H1 (cell line): Measurements from ENCODE around the gene MEF2B. TPM values are rescaled to one million over a fixed set of nuclear protein-coding genes. Genes with fewer than 3 reads are reported as not detected.
"Not testable (repeated sequence)": the region's sequence is repeated elsewhere in the genome, so short reads cannot be mapped to it uniquely, and the experiment has no call there.

ENCODE experiments used
- CTCF ChIA-PET: fragments of 300-600 bp; sonication (Branson Sonifier 250); formaldehyde crosslinking; loops from one replicate; lab custom pipeline; 2021; ENCODE audit not compliant: partially characterized antibody; lab: Charles Lee
- POLR2A ChIA-PET: fragments of 300-600 bp; sonication (Branson Sonifier 250); formaldehyde crosslinking; loops from one replicate; lab custom pipeline; 2021; ENCODE audit warnings: inconsistent platforms; ENCODE audit not compliant: partially characterized antibody; lab: Charles Lee
- DNase-seq, 2 experiments: peaks; one replicate each; pipeline versions ENCODE4 v3.0.0 to v3.0.0-alpha.2; 2010 to 2022; ENCODE audit warnings: low spot score in 2 of 2, low read depth in 1 of 2, mixed read lengths in 1 of 2
- FAIRE-seq: peaks from 2 replicates; lab custom pipeline; 2011; peaks lifted over from hg19 to GRCh38; lab: Jason Lieb, UNC
- H2AFZ ChIP-seq: 2 replicates; pipeline ENCODE4 v1.8.1; 2012; ENCODE audit warnings: low read length, inconsistent platforms
- H2AK5ac ChIP-seq: 2 replicates; pipeline ENCODE4 v1.6.1; 2013; ENCODE audit warnings: low read depth, low read length
- H2BK120ac ChIP-seq: replicated peaks from 2 replicates; pipeline ENCODE3; 2013; ENCODE audit warnings: low read depth, low read length, inconsistent platforms
- H2BK12ac ChIP-seq: 2 replicates; pipeline ENCODE4 v1.6.1; 2013; ENCODE audit warnings: low read depth, low read length
- H2BK15ac ChIP-seq: 2 replicates; pipeline ENCODE4 v1.6.1; 2013; ENCODE audit warnings: low read length
- H2BK20ac ChIP-seq: 2 replicates; pipeline ENCODE4 v1.6.1; 2013; ENCODE audit warnings: low read length
- H2BK5ac ChIP-seq: 2 replicates; pipeline ENCODE4 v1.6.1; 2013; ENCODE audit warnings: low read depth, low read length
- H3K14ac ChIP-seq: 2 replicates; pipeline ENCODE4 v1.6.1; 2013; ENCODE audit warnings: inconsistent platforms; ENCODE audit not compliant: insufficient read length
- H3K18ac ChIP-seq: 2 replicates; pipeline ENCODE4 v1.6.1; 2013; ENCODE audit warnings: low read length; ENCODE audit errors: extremely low read depth
- H3K23ac ChIP-seq: 2 replicates; pipeline ENCODE4 v1.6.1; 2013; ENCODE audit warnings: inconsistent platforms; ENCODE audit not compliant: insufficient read length
- H3K23me2 ChIP-seq: 2 replicates; pipeline ENCODE4 v1.6.1; 2013; ENCODE audit warnings: low read depth, low read length
- H3K27ac ChIP-seq: 2 replicates; pipeline ENCODE4 v1.6.1; 2011; ENCODE audit warnings: low read depth, low read length, inconsistent platforms
- H3K27me3 ChIP-seq, 4 experiments: replicated peaks in 1 of 4; 1 replicate in 1 of 4; 2 replicates in 3 of 4; pipeline versions ENCODE4 v1.6.1 to v1.8.1; 2011 to 2013; ENCODE audit warnings: low read length in 3 of 4, mild to moderate bottlenecking in 3 of 4, inconsistent platforms in 2 of 4, mixed read lengths in 2 of 4, moderate library complexity in 1 of 4; ENCODE audit not compliant: control insufficient read depth in 3 of 4, insufficient read depth in 3 of 4; ENCODE audit errors: extremely low read depth in 1 of 4
- H3K36me3 ChIP-seq, 4 experiments: 2 replicates each; pipeline versions ENCODE4 v1.6.1 to v1.8.1; 2011 to 2013; ENCODE audit warnings: mild to moderate bottlenecking in 4 of 4, low read length in 3 of 4, moderate library complexity in 2 of 4, control low read depth in 1 of 4, inconsistent platforms in 1 of 4; ENCODE audit not compliant: insufficient read depth in 4 of 4, control insufficient read depth in 2 of 4
- H3K4ac ChIP-seq: replicated peaks from 2 replicates; pipeline ENCODE3; 2013; ENCODE audit warnings: low read length, low read depth, mixed read lengths, inconsistent platforms; ENCODE audit not compliant: insufficient read length
- H3K4me1 ChIP-seq, 4 experiments: replicated peaks in 1 of 4; 1 replicate in 1 of 4; 2 replicates in 3 of 4; pipeline versions ENCODE4 v1.6.1 to v1.8.1; 2011 to 2013; ENCODE audit warnings: low read length in 3 of 4, inconsistent platforms in 2 of 4, mixed read lengths in 1 of 4; ENCODE audit not compliant: insufficient read depth in 4 of 4, control insufficient read depth in 3 of 4
- H3K4me2 ChIP-seq, 2 experiments: 2 replicates each; pipeline versions ENCODE4 v1.6.1 to v1.8.1; 2011 to 2013; ENCODE audit warnings: low read depth in 2 of 2, low read length in 2 of 2, control low read depth in 1 of 2, inconsistent platforms in 1 of 2, mild to moderate bottlenecking in 1 of 2; ENCODE audit not compliant: insufficient read depth in 1 of 2
- H3K4me3 ChIP-seq, 4 experiments: fragments of 200-600, 300-600 bp in 1 of 4; sonication (generic), shearing (Covaris generic), sonication (Bioruptor Twin) in 1 of 4; 2 replicates each; pipeline versions ENCODE4 v1.5.1 to v1.8.1; 2011 to 2016; ENCODE audit warnings: low read length in 4 of 4, low read depth in 3 of 4, control low read depth in 2 of 4, inconsistent platforms in 2 of 4, mild to moderate bottlenecking in 2 of 4, mixed read lengths in 1 of 4, moderate library complexity in 1 of 4; ENCODE audit not compliant: insufficient read depth in 2 of 4; ENCODE audit errors: extremely low read depth in 1 of 4
- H3K56ac ChIP-seq: replicated peaks from 2 replicates; pipeline ENCODE3; 2013; ENCODE audit warnings: low read depth, mild to moderate bottlenecking, mixed read lengths, low read length, inconsistent platforms; ENCODE audit not compliant: insufficient read length
- H3K79me1 ChIP-seq: 2 replicates; pipeline ENCODE4 v1.6.1; 2013; ENCODE audit warnings: low read depth, low read length, control low read depth
- H3K79me2 ChIP-seq, 2 experiments: 2 replicates each; pipeline versions ENCODE4 v1.6.1 to v1.8.1; 2012 to 2013; ENCODE audit warnings: low read length in 2 of 2, mild to moderate bottlenecking in 2 of 2, inconsistent platforms in 1 of 2; ENCODE audit not compliant: insufficient read depth in 2 of 2, control insufficient read depth in 1 of 2
- H3K9ac ChIP-seq, 4 experiments: replicated peaks in 1 of 4; 1 replicate in 1 of 4; 2 replicates in 3 of 4; pipeline versions ENCODE4 v1.6.1 to v1.8.1; 2011 to 2013; ENCODE audit warnings: low read depth in 3 of 4, low read length in 3 of 4, control low read depth in 2 of 4, mild to moderate bottlenecking in 2 of 4, moderate library complexity in 2 of 4, inconsistent platforms in 1 of 4; ENCODE audit errors: extremely low read depth in 1 of 4
- H3K9me3 ChIP-seq, 2 experiments: 2 replicates each; pipeline versions ENCODE4 v1.6.1 to v1.8.1; 2012 to 2013; ENCODE audit warnings: mild to moderate bottlenecking in 2 of 2, moderate library complexity in 2 of 2, control low read depth in 1 of 2, inconsistent platforms in 1 of 2, low read depth in 1 of 2, low read length in 1 of 2, mixed read lengths in 1 of 2; ENCODE audit not compliant: insufficient read depth in 2 of 2
- H4K20me1 ChIP-seq, 2 experiments: replicated peaks in 1 of 2; 2 replicates each; pipeline versions ENCODE3 to v1.8.1; 2011 to 2013; ENCODE audit warnings: inconsistent platforms in 2 of 2, low read length in 2 of 2, mild to moderate bottlenecking in 1 of 2; ENCODE audit not compliant: insufficient read depth in 2 of 2, control insufficient read depth in 1 of 2
- H4K5ac ChIP-seq: 2 replicates; pipeline ENCODE4 v1.6.1; 2013; ENCODE audit warnings: low read length, low read depth, mixed read lengths, inconsistent platforms; ENCODE audit not compliant: insufficient read length
- H4K8ac ChIP-seq: 2 replicates; pipeline ENCODE4 v1.8.0; 2013; ENCODE audit warnings: mild to moderate bottlenecking, moderate library complexity, low read length, inconsistent platforms; ENCODE audit not compliant: insufficient read depth; ENCODE audit errors: extremely low read depth
- H4K91ac ChIP-seq: replicated peaks from 2 replicates; pipeline ENCODE3; 2013; ENCODE audit warnings: low read length, mixed read lengths, inconsistent platforms; ENCODE audit not compliant: insufficient read length
- BACH1 ChIP-seq: IDR thresholded peaks from 2 replicates; pipeline ENCODE4 v1.6.1; 2012; ENCODE audit warnings: low read length, improper control_type of control experiment
- CEBPB ChIP-seq: IDR thresholded peaks from 2 replicates; pipeline ENCODE4 v1.6.1; 2012; ENCODE audit warnings: low read depth, low read length
- HDAC6 ChIP-seq: IDR thresholded peaks from one replicate; pipeline ENCODE4 v1.7.1; 2012; ENCODE audit warnings: low read depth, mild to moderate bottlenecking, inconsistent platforms, low read length, moderate library complexity
- JUN ChIP-seq: IDR thresholded peaks from 2 replicates; pipeline ENCODE4 v1.6.1; 2011; ENCODE audit warnings: low read depth, mild to moderate bottlenecking, improper control_type of control experiment, low read length
- RFX5 ChIP-seq: IDR thresholded peaks from 2 replicates; pipeline ENCODE4 v1.6.1; 2011; ENCODE audit warnings: low read depth, low read length, improper control_type of control experiment, borderline replicate concordance
- SP4 ChIP-seq: IDR thresholded peaks from 2 replicates; pipeline ENCODE4 v1.6.1; 2012; ENCODE audit warnings: low read length, inconsistent platforms
- TBP ChIP-seq: IDR thresholded peaks from 2 replicates; pipeline ENCODE4 v1.6.1; 2011; ENCODE audit warnings: low read depth, low read length, improper control_type of control experiment
- WGBS, 2 experiments: shearing (Covaris generic) in 1 of 2; methylation state at CpG; one replicate each; pipeline versions ENCODE4 v1.1.6 to v1.1.7; 2013 to 2015; ENCODE audit warnings: low lambda C conversion rate in 2 of 2, mixed read lengths in 2 of 2, inconsistent platforms in 1 of 2, low coverage in 1 of 2, missing lambda C conversion rate in 1 of 2; ENCODE audit not compliant: insufficient replicate concordance in 2 of 2, insufficient coverage in 1 of 2, insufficient read length in 1 of 2; ENCODE audit errors: extremely low coverage in 1 of 2, missing lambda C conversion rate in 1 of 2; 5-methylcytosine and 5-hydroxymethylcytosine counted together
- polyA plus RNA-seq, 7 experiments: library from polyadenylated mRNA; depleted of rRNA in 3 of 7; stranded (reverse) in 5 of 7; unstranded in 2 of 7; fragments of >200 nt in 5 of 7; fragments of 200-250 nt in 2 of 7; gene quantifications; 1 replicate in 5 of 7; 2 replicates in 1 of 7; 4 replicates in 1 of 7; pipeline versions ENCODE4 v1.2.1 to v1.2.3, GENCODE V29; 2011 to 2013; ENCODE audit warnings: missing spikeins in 2 of 7, mixed read lengths in 2 of 7
- total RNA-seq: library from RNA; stranded (reverse); fragmentation: NEBNext Ultra II Directional; extraction: Animal tissue kit (Norgen Biotek cat#: 25700); gene quantifications from 2 replicates; pipeline ENCODE4 v1.2.1, GENCODE V29; 2021
- TF ChIP-seq, protein P1 (sequence below): IDR thresholded peaks from 2 replicates; pipeline ENCODE4 v1.6.1; 2011; ENCODE audit warnings: low read length, improper control_type of control experiment

The MEF2B gene
- total and polyA plus RNA-seq, 2 of the 8 experiments (the other 6 are each of a cell fraction or from before 2014, with no cell fraction given) = 2.8 to 3.7 TPM

DNA sequence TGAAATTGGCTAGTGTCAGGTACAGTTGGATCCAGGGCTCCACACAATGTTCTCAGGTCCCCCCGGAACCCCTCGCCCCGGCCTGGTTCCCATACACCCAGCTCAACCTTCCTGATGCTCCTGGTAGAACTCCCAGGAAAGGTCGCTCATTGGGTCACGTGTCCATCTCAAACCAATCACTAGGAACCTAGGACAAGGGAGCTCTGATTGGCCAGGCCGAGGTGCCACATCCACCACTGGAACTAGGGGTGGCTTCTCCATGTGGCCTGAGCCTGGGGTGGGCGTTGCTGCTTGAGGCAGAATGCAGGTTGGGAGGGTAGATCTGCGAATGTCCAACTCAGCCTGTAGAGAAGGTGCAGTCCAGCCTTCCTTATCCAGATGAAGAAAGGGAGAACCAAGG, 6.9 kb upstream of the MEF2B start (continued):
- TF ChIP-seq, protein P1, sequence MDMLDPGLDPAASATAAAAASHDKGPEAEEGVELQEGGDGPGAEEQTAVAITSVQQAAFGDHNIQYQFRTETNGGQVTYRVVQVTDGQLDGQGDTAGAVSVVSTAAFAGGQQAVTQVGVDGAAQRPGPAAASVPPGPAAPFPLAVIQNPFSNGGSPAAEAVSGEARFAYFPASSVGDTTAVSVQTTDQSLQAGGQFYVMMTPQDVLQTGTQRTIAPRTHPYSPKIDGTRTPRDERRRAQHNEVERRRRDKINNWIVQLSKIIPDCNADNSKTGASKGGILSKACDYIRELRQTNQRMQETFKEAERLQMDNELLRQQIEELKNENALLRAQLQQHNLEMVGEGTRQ = 0 out of 2 replicates have a peak, but pooled peaks have one; percentile 42
- TF ChIP-seq CEBPB (no peak), BACH1 (no peak), HDAC6 (no peak), TBP (no peak), RFX5 (no peak), SP4 (no peak), JUN (no peak)

DNA sequence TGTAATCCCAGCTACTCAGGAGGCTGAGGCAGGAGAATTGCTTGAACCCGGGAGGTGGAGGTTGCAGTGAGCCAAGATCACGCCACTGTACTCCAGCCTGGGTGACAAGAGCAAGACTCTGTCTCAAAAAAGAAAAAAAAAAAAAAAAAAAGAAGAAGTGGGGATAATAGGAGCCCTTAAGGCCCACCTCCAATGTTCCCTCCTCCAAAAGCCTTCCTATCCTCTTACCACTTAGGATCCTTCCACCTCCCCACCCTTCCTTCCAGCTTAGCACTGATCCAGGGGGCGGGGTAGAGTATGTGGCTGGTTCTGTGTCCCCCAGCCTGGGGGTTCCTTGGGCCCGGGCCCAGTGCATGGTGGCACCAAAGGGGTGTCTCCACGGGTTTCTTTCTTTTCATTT, 3.2 kb upstream of the MEF2B start:
- not testable (repeated sequence) for H2BK20ac ChIP-seq, H3K23me2 ChIP-seq, H3K4me3 ChIP-seq, H2BK5ac ChIP-seq, H2AFZ ChIP-seq, H3K79me1 ChIP-seq, H3K4ac ChIP-seq, H3K4me2 ChIP-seq, H3K79me2 ChIP-seq, DNase-seq, H3K9me3 ChIP-seq, H3K14ac ChIP-seq, H3K9ac ChIP-seq, FAIRE-seq, H4K91ac ChIP-seq, H2BK120ac ChIP-seq, H3K23ac ChIP-seq, H4K8ac ChIP-seq, H2BK12ac ChIP-seq, H3K27ac ChIP-seq, H3K18ac ChIP-seq, H2BK15ac ChIP-seq, H4K5ac ChIP-seq, H3K36me3 ChIP-seq, H2AK5ac ChIP-seq, H3K56ac ChIP-seq
- WGBS, 2 experiments = 73% methylated on average over 3 of the region's 5 CpGs; no CpG with 5 or more reads in 1 of the 2 experiments
- POLR2A ChIA-PET = interaction anchor here (0.7 to 11.8 kb wide), 6 partner anchors 9 to 1794 kb away, joined by 3 to 133 read pairs (median 8); no protein-coding TSS in a partner anchor
- H3K27me3 ChIP-seq = peaks cover 2 to 16% (median 11%) of the 10 kb centered on the region in 4 experiments
- CTCF ChIA-PET = interaction anchor here (4.2 to 7.1 kb wide), 3 partner anchors 14 to 122 kb away, joined by 21 to 109 read pairs (median 85); no protein-coding TSS in a partner anchor
- peaks cover 0 to 12% of the 10 kb centered on the region in 2 experiments for H4K20me1 ChIP-seq
- peaks cover 0 to 23% (median 11%) of the 10 kb centered on the region in 4 experiments; a peak in 6 of 7 replicates for H3K4me1 ChIP-seq
